ENCODE measurements around the gene GALNS.

The GALNS gene

DNA sequence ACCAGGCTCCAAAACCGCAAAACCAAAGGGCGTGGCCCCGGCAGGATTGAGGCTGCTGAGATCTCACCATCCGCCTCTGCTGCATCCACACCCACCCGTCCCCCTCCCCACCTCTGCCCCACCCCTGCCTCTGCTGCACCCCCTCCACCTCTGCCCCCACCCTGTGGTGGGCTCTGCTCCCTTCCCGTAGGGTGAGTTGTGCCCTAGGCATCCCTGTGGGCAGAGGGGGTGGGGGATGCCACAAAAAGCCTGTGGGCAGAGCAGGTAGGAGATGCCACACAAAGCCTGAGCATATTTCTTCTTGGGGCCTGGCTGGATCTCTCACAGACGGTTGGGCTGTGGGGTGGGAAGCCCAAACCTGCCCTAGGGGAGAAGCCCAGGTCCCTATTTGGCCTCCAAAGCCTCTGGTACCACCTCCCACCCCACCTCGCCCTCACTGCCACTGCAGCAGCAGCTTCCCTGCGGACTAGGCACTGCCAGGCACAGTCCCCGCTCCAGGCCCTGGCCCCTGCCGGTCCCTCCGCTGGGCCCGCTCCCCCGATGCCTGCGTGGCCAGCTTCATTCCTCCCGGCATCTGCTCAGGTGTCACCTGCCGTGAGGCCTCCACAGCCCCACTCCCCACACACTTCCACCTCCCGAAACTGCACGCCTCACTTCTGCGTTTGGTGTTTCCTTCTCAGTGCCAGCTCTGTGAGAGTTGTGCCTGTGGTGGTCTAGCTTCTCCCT is 21.0 kb upstream of the GALNS start:
- DNase-seq (ENCODE audit: low read depth in 4 of 4, low spot score in 1 of 4): no peak

DNA sequence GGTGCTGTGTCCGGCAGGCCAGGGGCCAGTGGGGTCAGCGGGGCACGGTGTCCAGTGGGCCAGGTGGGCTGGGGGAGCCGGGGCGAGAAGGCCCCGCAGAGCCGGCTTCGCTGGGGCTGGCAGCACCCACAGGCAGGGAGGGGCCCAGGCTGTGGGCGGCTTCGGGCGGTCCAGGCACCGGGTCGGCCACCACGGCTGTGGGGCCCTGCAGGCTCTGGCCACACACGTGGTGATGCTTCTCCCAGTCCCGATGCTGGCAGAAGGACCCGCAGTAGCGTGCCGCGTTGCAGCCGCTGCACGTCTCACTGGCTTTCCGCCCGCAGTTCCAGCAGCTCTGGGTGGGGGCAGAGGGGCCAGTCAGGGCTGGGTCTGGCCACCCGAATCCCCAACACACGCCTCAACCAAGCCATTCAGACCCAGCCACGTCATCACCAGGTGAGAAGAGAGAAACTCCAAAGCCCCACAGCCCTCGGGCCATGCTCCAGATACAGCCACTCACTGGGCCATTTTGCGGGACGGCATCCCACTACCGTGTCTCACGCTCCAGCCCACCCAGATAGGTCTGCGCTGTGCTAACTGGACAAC is 20.3 kb upstream of the GALNS start:
- no peak for DNase-seq (ENCODE audit: low read depth in 4 of 4, low spot score in 1 of 4)

DNA sequence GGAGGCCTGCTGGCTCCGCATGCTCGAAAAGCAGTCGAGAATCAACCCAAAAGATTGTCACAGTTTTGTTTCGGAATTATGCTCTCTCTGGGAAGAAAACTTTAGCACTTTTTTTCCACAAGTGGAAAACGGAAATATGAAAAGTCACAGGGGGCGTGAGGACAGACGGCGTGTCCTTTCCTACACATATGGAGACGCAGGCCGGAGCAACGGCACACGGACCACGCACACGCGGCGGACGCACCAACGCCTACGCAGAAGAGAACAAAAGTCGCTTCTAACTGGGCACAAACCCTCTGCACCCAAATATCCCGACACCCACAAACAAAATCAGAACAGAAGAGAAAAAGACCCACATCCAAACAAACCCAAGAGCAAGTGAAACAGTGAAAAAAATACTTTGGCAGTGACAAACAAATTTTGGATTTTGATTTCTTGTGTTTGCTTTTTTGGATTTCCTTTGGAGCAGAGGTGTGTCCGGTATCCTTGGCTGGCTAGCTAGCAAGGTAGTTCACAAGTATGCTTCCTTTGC is 19.0 kb upstream of the GALNS start:
- no peak for DNase-seq (ENCODE audit: low read depth in 4 of 4, low spot score in 1 of 4)

DNA sequence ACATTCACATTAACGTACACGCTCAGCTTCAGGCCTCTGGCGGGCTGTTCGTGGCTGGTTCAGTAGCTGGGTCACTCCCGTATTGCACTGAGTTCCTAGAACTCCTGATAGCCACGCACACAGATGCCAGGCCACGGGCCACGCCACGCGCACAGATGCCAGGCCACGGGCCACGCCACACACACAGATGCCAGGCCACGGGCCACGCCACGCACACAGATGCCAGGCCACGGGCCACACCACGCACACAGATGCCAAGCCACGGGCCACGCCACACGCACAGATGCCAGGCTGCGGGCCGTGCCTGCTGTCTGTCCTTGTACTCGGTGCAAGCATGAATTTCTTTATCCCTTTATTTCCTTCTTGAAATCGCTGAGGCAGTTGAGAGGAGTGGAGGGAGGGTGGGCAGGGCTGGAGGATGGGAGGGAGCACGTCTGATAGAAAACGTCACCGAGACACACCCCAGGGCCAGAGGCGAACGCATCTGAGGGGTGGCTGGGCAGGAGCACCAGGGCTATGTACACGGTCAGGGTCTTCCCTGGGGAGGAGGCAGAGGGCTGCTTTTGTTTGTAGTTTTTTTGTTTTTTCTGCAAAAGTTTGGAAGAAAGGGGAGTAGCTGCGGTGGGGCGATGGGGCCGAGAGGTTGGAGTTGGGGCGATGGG is 18.3 kb upstream of the GALNS start:
- DNase-seq (ENCODE audit: low read depth in 4 of 4, low spot score in 1 of 4): no peak

DNA sequence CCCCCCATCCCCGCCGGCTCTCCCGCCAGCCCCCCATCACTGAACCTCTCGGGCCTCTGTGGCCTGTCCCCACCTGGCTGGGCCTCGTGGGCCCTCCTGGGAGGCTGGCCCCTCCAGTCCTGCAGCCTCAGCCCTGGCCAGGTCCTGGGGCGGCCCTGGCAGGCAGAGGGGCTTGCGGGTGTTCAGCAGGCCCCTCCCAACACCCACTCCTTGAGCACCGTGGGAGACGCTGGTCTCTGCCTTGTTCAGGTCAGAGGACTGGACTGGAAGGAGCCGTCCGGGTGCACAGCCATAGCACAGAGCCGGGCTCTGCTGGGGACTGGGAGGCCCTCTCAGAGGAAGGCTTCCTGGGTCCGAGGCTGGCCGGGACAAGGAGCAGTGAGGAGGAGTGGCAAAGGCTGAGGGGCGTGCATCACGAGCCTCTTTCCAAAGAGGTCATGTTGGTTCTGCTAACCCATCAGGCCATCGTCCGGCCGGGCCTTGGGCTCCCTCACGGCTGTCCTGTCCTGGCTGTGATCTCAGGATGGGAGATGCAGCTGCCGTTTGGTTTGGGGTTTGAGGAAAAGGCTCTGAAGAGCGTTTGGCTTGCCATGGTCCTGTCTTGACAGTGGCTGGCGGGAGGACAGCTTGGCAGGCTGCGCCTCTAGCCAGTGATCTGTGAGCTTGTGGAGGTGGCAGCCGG is 16.0 kb upstream of the GALNS start:
- DNase-seq (ENCODE audit: low read depth in 4 of 4, low spot score in 1 of 4): no peak

DNA sequence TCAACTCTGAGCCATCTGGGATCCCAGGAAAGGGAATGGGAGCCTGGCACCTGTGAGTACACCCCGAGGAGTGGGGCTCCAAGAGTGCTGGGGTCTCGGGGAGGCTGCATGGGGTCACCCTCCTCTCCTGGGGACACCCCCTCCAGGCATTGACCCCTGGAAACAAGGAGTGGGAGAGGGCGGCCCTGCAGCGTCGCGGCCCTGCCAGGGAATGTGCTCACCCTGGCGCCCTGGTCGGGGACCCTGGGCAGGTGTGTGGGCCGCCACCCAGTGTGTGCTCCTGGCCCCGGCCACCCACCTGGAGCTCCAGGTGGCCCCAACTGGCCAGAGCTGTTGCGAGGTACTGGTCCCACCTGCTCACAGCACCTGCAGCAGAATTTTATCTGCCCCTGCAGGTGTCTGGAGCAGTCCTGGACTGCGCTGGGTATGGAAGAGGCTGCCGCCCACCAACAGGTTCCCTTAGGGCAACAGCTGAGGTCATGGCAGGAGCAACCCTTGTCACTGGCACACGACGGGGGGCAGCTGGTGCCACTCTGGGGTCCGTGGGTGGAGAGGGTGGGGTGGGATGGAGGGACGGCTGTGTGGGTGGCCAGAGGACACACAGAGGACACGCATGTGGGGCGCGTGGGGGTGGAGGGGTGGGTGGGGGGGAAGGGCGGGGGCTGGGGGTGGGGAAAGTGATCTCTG is 15.1 kb upstream of the GALNS start:
- DNase-seq (ENCODE audit: low read depth in 4 of 4, low spot score in 1 of 4): no peak

DNA sequence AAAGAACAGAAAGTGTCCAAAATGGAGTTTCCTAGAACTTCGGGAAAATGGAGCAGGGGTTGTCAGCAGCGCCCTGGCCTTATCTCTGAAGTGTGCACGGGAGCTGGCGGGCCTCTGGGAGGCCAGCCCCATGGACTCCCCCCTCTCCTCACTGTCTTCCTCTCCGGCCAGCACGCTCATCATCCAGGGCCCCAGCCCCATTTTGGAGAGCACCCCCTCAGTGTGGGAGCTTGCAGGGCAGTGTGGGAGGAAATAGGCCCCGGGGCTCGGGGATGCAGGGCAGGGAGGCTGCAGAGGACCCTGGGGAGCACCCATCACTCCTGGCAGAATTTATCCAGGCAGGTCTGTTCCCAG is 14.6 kb upstream of the GALNS start:
- no peak for DNase-seq (ENCODE audit: low read depth in 4 of 4, low spot score in 1 of 4)

DNA sequence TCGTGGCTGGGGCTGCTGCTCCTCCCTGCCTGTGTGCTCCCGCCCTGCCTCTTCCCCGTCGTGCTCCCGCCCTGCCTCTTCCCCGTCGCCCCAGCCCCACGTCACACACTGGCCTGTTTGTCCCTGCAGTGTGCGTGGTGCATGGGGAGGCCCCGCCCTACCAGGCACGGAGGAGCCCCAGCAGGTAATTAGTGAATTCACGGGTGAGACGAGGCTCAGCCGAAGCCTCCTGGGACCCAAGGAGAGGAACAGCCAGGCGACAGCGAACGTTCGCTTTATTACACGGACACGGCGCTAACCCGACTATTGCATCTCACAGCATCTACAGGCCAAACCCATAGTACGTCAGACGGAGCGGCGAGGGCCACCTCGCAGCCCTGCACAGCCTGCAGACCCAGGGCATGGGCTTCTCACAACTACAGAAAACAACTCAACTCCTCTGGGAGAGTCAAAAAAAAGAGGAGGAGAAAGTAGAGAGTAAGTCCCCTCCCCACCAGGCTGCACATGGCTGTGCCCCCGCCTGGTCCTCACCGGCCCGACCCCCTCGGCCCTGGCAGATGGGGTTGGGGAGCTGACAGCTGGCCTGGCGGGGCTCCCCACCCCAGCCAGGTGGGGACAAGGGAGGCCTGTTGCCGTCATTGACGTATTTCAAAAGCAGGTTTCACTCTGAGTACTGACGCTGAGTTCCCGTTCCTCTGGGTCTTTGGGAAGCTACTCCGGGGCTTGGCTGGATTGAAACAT is 14.0 kb upstream of the GALNS start:
- no peak for DNase-seq (ENCODE audit: low read depth in 4 of 4, low spot score in 1 of 4)

DNA sequence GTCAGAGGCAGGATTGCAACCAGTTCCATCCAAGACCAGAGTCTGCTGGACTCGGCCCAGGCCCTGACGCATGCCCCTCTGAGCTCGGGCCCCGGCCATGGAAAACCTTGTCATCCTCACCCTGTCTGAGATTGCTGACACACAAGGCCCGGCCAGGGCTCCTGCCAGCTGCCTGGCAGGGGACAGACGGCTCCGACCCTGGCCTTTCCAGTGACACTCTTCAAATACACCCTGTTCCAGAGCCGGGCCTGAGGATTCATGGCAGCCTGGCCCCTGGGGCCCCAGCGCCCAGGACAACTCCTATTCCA is 12.9 kb upstream of the GALNS start:
- no peak for DNase-seq (ENCODE audit: low read depth in 4 of 4, low spot score in 1 of 4)

DNA sequence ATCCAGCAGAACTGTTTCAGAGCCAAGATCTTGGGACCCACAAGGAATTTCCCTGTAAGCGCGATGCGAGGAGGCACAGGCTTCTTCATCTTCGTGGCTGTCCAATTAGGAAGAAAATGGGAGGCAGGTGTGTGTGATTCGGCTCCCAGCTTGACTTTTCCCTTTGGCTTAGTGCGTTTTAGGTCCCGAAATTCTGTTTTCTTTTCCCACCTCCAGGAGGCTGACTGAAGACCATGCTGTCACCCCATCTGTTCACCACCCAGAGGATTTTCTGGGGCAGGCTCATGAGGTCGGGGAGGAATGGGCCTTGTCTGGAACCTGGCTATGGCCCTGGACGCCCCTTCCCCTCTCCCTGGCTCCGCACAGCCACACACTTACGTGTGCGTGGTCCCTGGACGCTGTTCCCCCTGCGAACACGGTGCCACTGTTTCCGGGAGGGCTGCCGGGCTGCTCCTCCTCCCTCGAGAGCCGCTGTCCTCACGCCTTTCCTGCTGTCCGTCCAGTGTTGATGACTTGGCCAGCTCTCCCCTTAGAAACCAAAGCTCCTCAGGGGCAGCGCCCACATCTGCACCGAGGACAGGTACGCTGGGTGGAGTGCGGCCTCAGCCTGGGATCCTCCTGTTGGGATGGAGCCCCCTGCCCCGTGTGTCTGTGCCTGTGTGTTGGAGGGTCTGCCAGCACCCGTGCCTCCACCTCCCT is 12.4 kb upstream of the GALNS start:
- DNase-seq (ENCODE audit: low read depth in 4 of 4, low spot score in 1 of 4): no peak

DNA sequence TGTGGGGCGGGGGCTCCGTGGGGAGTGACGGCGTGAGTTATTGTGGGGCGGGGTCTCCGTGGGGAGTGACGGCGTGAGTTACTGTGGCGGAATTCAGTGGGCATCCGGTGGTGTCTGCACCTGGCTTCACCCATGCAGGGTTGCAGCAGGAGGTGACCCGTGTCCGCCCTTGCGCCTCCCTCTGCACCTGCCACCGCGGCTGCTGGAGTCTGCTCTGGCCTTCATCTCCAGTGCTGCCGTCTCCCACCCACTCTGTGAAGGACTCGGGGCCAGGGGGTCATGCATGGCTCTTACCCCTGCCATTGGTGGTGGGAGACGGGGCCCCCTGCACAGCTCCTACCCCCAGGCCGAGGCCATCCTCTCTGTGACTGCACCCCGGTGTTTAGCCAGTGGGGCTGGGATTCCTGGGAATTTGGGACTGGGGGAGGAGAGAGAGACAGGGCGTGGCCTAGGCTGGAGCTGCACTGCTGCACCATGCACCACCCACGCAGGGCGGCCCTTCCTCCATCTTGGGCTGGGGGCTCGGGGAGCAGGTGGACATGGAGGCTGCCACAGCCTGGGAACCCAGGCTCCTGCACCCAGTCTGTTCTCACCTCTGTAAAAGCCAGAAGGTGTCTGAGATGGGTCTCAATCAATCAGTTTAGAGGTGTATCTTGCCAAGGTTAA is 11.0 kb upstream of the GALNS start:
- no peak for DNase-seq (ENCODE audit: low read depth in 4 of 4, low spot score in 1 of 4)

DNA sequence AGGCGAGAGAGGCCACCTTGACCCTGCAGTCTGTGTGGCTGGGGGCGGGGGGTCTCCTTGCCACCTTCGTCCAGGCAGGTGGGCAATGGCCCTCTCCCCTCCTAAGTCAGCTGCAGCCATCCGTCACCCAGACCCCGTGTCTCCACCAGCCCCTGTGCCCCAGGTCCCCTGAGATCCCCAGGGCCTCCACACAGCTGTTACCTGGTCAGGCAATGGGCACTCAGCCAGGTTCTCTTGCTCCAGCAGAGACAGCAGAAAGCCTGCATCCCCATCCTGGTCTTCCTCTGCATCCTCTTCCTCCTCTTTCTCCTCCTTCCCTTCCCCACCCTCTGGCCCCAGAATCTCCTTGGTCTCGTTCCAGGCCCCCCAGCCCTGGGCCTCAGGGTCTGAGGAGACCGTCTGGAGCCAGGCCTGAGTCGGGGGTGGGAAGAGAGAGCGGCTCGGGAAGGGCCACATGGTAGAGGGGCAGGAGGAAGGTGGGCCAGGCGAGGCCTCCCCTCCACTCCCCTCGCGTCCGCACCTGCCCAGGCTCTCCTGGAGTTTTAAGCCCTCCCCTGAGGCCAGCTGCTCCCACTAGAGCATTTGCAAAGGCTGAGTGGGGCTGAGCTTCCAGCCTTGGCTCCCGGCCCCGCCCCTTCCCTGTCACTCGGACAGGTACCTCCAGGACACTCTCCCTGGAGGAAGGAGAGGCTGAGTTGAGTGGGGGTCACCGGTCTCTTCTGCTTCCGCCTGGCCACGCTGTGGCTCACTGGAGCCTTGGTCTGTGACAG is 9.6 kb upstream of the GALNS start, which contains the start of gene PABPN1L:
Gene PABPN1L, minus strand, starts transcription at position 510 of the 770 bp plus-strand sequence. Its CDS starts 54 bp downstream, at position 456.
- DNase-seq (ENCODE audit: low read depth in 4 of 4, low spot score in 1 of 4): no peak

DNA sequence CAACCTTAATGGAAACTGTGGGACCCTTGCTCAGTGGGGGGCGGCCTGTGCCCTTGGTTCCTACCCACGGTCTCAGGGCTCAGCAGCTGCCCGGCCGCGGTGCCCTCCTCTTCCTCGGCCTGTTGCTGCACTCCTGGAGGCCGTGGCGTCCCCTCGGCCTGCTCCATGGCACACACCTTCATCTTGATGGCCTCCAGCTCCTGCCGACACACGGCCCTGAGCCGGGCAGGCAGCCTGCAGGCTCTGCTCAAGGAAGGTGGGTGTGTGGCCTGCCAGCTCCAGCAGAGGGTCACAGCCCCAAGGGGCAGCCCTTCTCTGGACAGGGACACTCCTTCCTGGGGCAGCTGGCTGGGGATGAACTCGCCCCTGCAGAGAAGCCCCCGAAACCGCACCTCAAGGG is 9.0 kb upstream of the GALNS start:
- DNase-seq (ENCODE audit: low read depth in 4 of 4, low spot score in 1 of 4): no peak

DNA sequence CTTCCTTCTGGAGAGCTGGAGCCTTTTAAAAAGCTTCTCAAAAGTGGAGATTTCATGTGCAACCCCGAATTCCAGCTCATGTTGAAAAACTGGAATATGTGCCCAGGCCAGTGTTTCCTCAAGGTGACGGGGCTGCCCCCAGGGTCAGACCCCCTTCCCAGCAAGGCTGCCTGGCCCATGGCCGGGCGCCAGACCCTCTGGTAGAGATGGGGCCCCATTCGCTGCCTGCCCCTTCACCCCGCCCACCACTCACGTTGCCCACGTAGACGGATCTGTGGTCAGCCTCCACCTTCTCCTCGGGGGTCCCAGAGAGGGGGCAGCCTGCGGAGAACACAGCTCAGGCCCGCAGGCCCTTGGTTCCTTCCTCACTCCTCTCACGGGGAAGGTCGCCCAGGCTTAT is 8.6 kb upstream of the GALNS start:
- no peak for DNase-seq (ENCODE audit: low read depth in 4 of 4, low spot score in 1 of 4)

DNA sequence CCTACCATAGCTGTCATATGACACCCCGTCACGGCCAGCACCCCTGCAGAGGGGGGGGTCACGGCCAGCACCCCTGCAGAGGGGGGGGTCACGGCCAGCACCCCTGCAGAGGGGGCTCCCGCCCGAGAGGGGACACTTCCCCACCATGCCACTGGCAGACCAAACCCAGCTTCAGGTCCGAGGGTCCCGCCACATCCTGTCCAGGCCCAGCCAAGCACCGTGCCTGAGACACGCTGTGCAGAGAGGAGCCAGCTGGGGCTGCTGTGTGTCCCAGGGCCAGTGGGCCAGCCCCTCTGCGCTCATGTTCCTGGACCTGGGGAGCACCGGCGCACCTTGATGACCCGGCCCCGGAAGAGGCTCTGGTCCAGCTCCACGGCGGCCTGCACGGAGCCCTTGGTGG is 7.8 kb upstream of the GALNS start:
- no peak for DNase-seq (ENCODE audit: low read depth in 4 of 4, low spot score in 1 of 4)

DNA sequence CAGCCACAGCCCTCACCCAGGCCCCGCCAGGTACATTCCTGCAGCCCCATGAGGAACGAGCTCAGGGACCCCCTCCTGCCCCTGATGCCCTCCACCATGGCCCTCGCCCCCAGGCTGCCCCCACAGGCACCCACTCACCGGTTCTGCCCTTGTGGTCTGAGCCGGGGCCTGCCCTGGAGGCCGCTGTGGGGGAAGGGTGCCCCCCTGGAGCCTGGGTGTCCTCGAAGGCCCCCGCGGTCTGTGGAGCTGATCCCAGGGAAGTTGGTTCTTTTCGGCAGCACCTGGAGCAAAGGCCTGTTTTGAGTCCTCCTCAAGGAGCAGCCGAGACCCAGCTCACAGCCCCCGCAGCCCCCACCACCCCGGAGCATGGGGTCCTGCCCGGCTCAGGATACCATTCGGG is 7.4 kb upstream of the GALNS start:
- no peak for DNase-seq (ENCODE audit: low read depth in 4 of 4, low spot score in 1 of 4)

DNA sequence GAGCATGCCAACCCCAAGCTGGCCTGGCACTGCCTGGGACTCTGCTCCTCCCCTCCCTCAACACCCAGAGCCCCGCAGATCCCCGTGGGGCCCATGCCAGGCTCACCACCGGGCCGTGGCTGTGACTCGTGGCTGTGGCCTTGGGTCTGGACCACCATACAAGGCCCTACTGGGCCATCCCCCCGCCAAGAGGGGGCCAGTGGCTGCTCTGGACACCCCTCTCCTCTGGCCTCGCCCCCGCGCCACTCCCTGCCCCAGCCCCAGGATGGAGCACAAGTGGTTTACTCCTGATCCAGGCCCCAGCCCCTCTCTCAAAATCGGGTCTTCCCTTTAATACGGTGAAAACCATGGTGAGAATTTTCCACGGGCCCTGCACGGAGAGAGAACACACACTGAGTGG is 6.7 kb upstream of the GALNS start:
- no peak for DNase-seq (ENCODE audit: low read depth in 4 of 4, low spot score in 1 of 4)

DNA sequence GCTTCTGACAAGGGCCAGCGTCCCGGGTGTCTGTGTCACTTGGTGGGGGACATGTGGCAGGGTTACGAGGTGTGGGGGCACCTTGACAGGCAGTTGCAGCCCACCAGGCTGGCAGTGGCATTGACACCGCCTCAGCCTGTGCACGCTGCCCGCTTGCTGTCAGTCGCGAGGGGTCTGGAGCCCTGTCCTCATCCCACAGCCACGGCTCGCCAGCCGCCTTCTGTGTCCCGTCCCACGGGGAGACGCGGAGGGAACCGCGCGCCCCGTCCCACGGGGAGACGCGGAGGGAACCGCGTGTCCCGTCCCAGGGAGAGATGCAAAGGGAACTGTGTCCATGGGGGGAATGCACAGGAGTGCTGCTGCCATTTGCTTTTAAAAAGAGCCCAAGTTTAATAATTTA is 6.2 kb upstream of the GALNS start:
- no peak for DNase-seq (ENCODE audit: low read depth in 4 of 4, low spot score in 1 of 4)

DNA sequence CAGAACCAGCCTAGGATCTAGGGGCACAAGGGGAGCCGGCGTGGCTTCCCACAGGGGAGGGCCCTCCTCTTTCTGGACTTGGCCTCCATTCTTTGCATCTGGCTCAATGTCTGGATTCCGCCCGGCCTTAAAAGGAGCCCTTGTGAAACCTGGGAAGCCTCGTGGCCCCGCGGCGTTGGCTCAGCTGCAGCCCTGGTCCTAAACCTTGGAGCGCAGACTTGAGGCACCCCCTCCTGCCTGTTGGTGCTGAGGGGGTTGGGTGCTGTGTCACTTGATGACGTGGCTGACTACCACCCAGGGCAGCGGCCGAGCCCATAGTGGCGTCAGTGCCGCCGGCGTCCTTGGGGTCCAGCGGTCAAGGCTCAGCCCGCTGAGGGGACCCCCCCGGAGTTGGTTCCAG is 4.6 kb upstream of the GALNS start:
- no peak for DNase-seq (ENCODE audit: low read depth in 4 of 4, low spot score in 1 of 4)
